ENCODE data around the gene SLC37A2. TPM values are rescaled to one million over a fixed set of nuclear protein-coding genes. Genes with fewer than 3 reads are reported as not detected.
"Not testable (repeated sequence)": the region's sequence is repeated elsewhere in the genome, so short reads cannot be mapped to it uniquely, and the experiment has no call there.

SLC37A2 gene
- total RNA-seq = 1 to 10 TPM in 1 of 2 donors, under 1 TPM in 1; 0.56 to 1.8 TPM

- peak within 1 kb of the TSS in 1 of 2 donors; percentile 67 for H3K27ac Mint-ChIP-seq
- peak; percentile 80 to 96 for ATAC-seq
Observed at GRCh38 chr11:125062931-125063428, at the start of gene SLC37A2. TSS of gene SLC37A2 (plus strand) at chr11:125063305. CDS start at chr11:125063368, 63 bp downstream.

GRCh38 chr11:125016413-125016812, 46.7 kb upstream of the SLC37A2 start:
- no peak overlapping the region for H3K27ac Mint-ChIP-seq
- DNase-seq (ENCODE audit: low spot score in 2 of 2) (no peak), ATAC-seq (no peak)

More at GRCh38 chr11:125062931-125063428, at the start of gene SLC37A2:
- no peaks in the 10 kb centered on the region for H3K9me3 Mint-ChIP-seq
- H3K36me3 Mint-ChIP-seq = no peaks in the 10 kb centered on the region
- DNase-seq (ENCODE audit: low spot score in 2 of 2) = peak in 1 of 2 donors; percentile 85

GRCh38 chr11:125020342-125020741, 42.8 kb upstream of the SLC37A2 start:
- Mint-ChIP-seq H3K9me3 (no peaks in the 10 kb centered on the region), H3K36me3 (no peaks in the 10 kb centered on the region), H3K27ac (no peak overlapping the region)
- DNase-seq (ENCODE audit: low spot score in 2 of 2) = no peak
- no peak for ATAC-seq

More at GRCh38 chr11:125016413-125016812, 46.7 kb upstream of the SLC37A2 start:
- Mint-ChIP-seq H3K36me3 (no peaks in the 10 kb centered on the region), H3K9me3 (peaks cover 0 to 13% of the 10 kb centered on the region in 2 donors)

GRCh38 chr11:125022551-125022950, 40.6 kb upstream of the SLC37A2 start:
- no peaks in the 10 kb centered on the region for H3K9me3 Mint-ChIP-seq
- ATAC-seq (no peak), DNase-seq (ENCODE audit: low spot score in 2 of 2) (no peak)
- no peaks in the 10 kb centered on the region for H3K36me3 Mint-ChIP-seq
- H3K27ac Mint-ChIP-seq = no peak overlapping the region

- peaks cover 0 to 6% of the 10 kb centered on the region in 2 donors for H3K9me3 Mint-ChIP-seq
- peaks cover 0 to 19% of the 10 kb centered on the region in 2 donors for H3K36me3 Mint-ChIP-seq
- H3K27ac Mint-ChIP-seq = no peak overlapping the region
- DNase-seq (ENCODE audit: low spot score in 2 of 2) (no peak), ATAC-seq (no peak)
Observed at GRCh38 chr11:125025968-125026367, 37.1 kb upstream of the SLC37A2 start.

- H3K27ac Mint-ChIP-seq; DNase-seq (ENCODE audit: low spot score in 2 of 2); ATAC-seq: not testable (repeated sequence)
- Mint-ChIP-seq H3K36me3 (peaks cover 13 to 51% of the 10 kb centered on the region in 2 donors), H3K9me3 (peaks cover 11 to 17% of the 10 kb centered on the region in 2 donors)
Observed at GRCh38 chr11:125029431-125029830, 33.7 kb upstream of the SLC37A2 start.

- Mint-ChIP-seq H3K27ac (no peak overlapping the region), H3K9me3 (peaks cover 19 to 21% of the 10 kb centered on the region in 2 donors), H3K36me3 (peaks cover 20 to 38% of the 10 kb centered on the region in 2 donors)
- no peak for DNase-seq (ENCODE audit: low spot score in 2 of 2)
- ATAC-seq = peak; percentile 82 to 98
Observed at GRCh38 chr11:125036933-125037332, 26.2 kb upstream of the SLC37A2 start.

GRCh38 chr11:125049164-125049792, 13.8 kb upstream of the SLC37A2 start:
- Mint-ChIP-seq H3K36me3 (peaks cover 0 to 4% of the 10 kb centered on the region in 2 donors), H3K27ac (no peak overlapping the region), H3K9me3 (no peaks in the 10 kb centered on the region)
- no peak for DNase-seq (ENCODE audit: low spot score in 2 of 2)
- ATAC-seq = no peak

- ATAC-seq (no peak), DNase-seq (ENCODE audit: low spot score in 2 of 2) (no peak)
- Mint-ChIP-seq H3K27ac (no peak overlapping the region), H3K9me3 (no peaks in the 10 kb centered on the region), H3K36me3 (no peaks in the 10 kb centered on the region)
Observed at GRCh38 chr11:125052047-125052446, 11.1 kb upstream of the SLC37A2 start.

GRCh38 chr11:125053167-125053566, 9.9 kb upstream of the SLC37A2 start:
- no peaks in the 10 kb centered on the region for H3K36me3 Mint-ChIP-seq
- H3K27ac Mint-ChIP-seq = no peak overlapping the region
- ATAC-seq = peak; percentile 41 to 96
- DNase-seq (ENCODE audit: low spot score in 2 of 2) = no peak
- H3K9me3 Mint-ChIP-seq = no peaks in the 10 kb centered on the region

GRCh38 chr11:125055107-125055715, 7.9 kb upstream of the SLC37A2 start:
- Mint-ChIP-seq H3K36me3 (no peaks in the 10 kb centered on the region), H3K9me3 (no peaks in the 10 kb centered on the region), H3K27ac (no peak overlapping the region)
- ATAC-seq (no peak), DNase-seq (ENCODE audit: low spot score in 2 of 2) (no peak)

- not testable (repeated sequence) for DNase-seq (ENCODE audit: low spot score in 2 of 2); H3K9me3 Mint-ChIP-seq; H3K36me3 Mint-ChIP-seq; ATAC-seq; H3K27ac Mint-ChIP-seq
Observed at GRCh38 chr11:125056111-125056510, 7.0 kb upstream of the SLC37A2 start.

- no peaks in the 10 kb centered on the region for H3K9me3 Mint-ChIP-seq
- ATAC-seq (no peak), DNase-seq (ENCODE audit: low spot score in 2 of 2) (no peak)
- H3K36me3 Mint-ChIP-seq = no peaks in the 10 kb centered on the region
- no peak overlapping the region for H3K27ac Mint-ChIP-seq
Observed at GRCh38 chr11:125056931-125057692, 6.0 kb upstream of the SLC37A2 start.

GRCh38 chr11:125057693-125058016, 5.5 kb upstream of the SLC37A2 start:
- Mint-ChIP-seq H3K9me3 (no peaks in the 10 kb centered on the region), H3K36me3 (no peaks in the 10 kb centered on the region), H3K27ac (no peak overlapping the region)
- ATAC-seq (no peak), DNase-seq (ENCODE audit: low spot score in 2 of 2) (no peak)

- DNase-seq (ENCODE audit: low spot score in 2 of 2) (peak in 1 of 2 donors; percentile 48), ATAC-seq (no peak)
- Mint-ChIP-seq H3K27ac (no peak overlapping the region), H3K36me3 (no peaks in the 10 kb centered on the region), H3K9me3 (no peaks in the 10 kb centered on the region)
Observed at GRCh38 chr11:125061281-125061680, 1.8 kb upstream of the SLC37A2 start.

GRCh38 chr11:125062218-125062930, 731 bp upstream of the SLC37A2 start:
- no peaks in the 10 kb centered on the region for H3K9me3 Mint-ChIP-seq
- ATAC-seq (peak in 1 of 2 donors; percentile 32), DNase-seq (ENCODE audit: low spot score in 2 of 2) (no peak)
- H3K27ac Mint-ChIP-seq = peak overlapping the region in 1 of 2 donors; percentile 67
- no peaks in the 10 kb centered on the region for H3K36me3 Mint-ChIP-seq

Data from activated naive CD4-positive, alpha-beta T cell treated with anti-CD3 and anti-CD28 coated beads, Interleukin-2, amount 50 U/mL, for 72 hours (primary cell).